Coronary artery (tissue), 2 donors: Measurements from ENCODE around the gene ELOVL7.
"Not testable (repeated sequence)": the region's sequence is repeated elsewhere in the genome, so short reads cannot be mapped to it uniquely, and the experiment has no call there.

Experiments
- DNase-seq: peaks from one replicate; pipeline ENCODE4 v3.0.0-alpha.2; 2017; ENCODE audit warnings: low spot score
- H3K27ac ChIP-seq, 2 donors: fragments of 200-600 bp; sonication (generic); one replicate each; pipeline ENCODE4 v1.5.1; 2016 to 2019
- H3K4me3 ChIP-seq: fragments of 200-600 bp; sonication (generic); 2 replicates; pipeline ENCODE4 v1.5.1; 2016; ENCODE audit warnings: mild to moderate bottlenecking, moderate library complexity
- CTCF ChIP-seq: fragments of 200-600 bp; sonication (generic); IDR thresholded peaks from one replicate; pipeline ENCODE4 v1.5.1; 2019; ENCODE audit warnings: antibody characterized with exemption

Gene ELOVL7

GRCh38 chr5:60797482-60798153 lies 46.5 kb downstream of the ELOVL7 start:
- no peak overlapping the region for H3K4me3 ChIP-seq
- H3K27ac ChIP-seq = no peak overlapping the region
- TF ChIP-seq CTCF = no peak
- DNase-seq = no peak

- H3K4me3 ChIP-seq, DNase-seq, H3K27ac ChIP-seq: not testable (repeated sequence)
These were observed 48.6 kb downstream of the ELOVL7 start for GRCh38 chr5:60795424-60795950.

GRCh38 chr5:60794691-60795090 lies 49.4 kb downstream of the ELOVL7 start:
- DNase-seq = no peak
- TF ChIP-seq CTCF = no peak
- Histone ChIP-seq H3K4me3 (no peak overlapping the region), H3K27ac (no peak overlapping the region)

- no peak for DNase-seq
- TF ChIP-seq CTCF = no peak
- no peak overlapping the region for H3K27ac ChIP-seq
These were observed 51.6 kb downstream of the ELOVL7 start for GRCh38 chr5:60792438-60792837.

GRCh38 chr5:60789551-60789950 lies 54.5 kb downstream of the ELOVL7 start:
- DNase-seq = no peak
- Histone ChIP-seq H3K4me3 (no peak overlapping the region), H3K27ac (no peak overlapping the region)
- TF ChIP-seq CTCF = no peak

More at GRCh38 chr5:60792438-60792837, 51.6 kb downstream of the ELOVL7 start:
- H3K4me3 ChIP-seq = no peak overlapping the region

- Histone ChIP-seq H3K4me3 (no peak overlapping the region), H3K27ac (no peak overlapping the region)
- no peak for TF ChIP-seq CTCF
- no peak for DNase-seq
These were observed 55.1 kb downstream of the ELOVL7 start for GRCh38 chr5:60788863-60789513.

- no peak for TF ChIP-seq CTCF
- Histone ChIP-seq H3K4me3 (no peak overlapping the region), H3K27ac (no peak overlapping the region)
- DNase-seq = no peak
These were observed 64.6 kb downstream of the ELOVL7 start for GRCh38 chr5:60779466-60779865.
